ENCODE results near the gene KRTAP5-9.
"Not testable (repeated sequence)": the region's sequence is repeated elsewhere in the genome, so short reads cannot be mapped to it uniquely, and the experiment has no call there.

The KRTAP5-9 gene

DNA sequence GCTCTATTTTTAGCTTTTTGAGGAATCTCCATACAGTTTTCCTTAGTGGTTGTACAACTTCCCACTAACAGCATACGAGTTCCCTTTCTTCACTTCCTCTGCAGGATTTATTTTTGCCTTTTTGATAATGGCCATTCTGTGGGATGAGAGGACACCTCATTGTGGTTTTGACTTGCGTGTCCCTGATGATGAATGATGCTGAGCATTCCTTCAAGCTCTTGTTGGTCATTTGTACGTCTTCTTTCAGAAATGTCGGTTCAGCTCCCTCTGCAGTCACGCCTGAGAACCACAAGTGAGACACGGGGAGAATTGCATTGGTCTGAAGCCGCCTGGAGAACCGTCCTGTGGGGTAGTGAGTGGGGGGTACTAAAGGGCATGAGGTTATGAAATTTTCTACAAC is 15.2 kb downstream of the KRTAP5-9 start:
- no peak for FAIRE-seq

DNA sequence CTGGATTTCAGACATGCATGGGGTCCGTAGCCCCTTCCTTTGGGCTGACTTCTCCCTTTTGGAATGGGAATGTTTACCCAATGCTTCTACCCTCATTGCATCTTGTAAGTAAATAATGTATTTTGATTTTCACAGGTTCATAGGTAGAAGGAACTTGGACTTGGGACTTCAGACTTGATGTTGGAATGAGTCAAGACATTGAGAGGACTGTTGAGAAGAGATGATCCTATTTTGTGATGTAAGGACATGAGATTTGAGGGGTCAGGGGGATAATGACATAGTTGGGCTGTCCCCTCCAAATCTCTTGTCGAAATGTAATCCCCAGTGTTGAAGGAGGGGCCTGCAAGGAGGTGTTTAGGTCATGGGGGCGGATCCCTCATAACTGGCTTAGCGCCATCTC is 16.2 kb downstream of the KRTAP5-9 start:
- no peak for FAIRE-seq

DNA sequence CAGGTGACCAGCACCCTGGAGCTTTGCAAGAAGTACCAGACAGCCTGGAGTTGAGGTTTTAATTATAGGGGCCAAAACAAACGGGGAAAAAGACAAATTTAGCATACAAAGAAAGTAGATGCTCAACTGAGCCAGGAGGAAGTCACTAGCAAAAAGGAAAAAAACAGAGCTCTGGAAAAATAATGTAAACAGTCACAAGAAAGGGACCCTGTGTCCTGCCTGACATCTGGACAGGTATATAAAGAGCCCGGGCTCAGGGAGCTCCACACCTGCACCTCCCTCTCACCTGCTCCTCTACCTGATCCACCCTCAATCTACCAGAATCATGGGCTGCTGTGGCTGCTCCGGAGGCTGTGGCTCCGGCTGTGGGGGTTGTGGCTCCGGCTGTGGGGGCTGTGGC is 17.0 kb downstream of the KRTAP5-9 start, which contains the start of gene KRTAP5-10:
TSS of gene KRTAP5-10 (plus strand) at position 301 of the 400 bp plus-strand sequence. CDS start at position 326, 25 bp downstream.
- no peak for FAIRE-seq

DNA sequence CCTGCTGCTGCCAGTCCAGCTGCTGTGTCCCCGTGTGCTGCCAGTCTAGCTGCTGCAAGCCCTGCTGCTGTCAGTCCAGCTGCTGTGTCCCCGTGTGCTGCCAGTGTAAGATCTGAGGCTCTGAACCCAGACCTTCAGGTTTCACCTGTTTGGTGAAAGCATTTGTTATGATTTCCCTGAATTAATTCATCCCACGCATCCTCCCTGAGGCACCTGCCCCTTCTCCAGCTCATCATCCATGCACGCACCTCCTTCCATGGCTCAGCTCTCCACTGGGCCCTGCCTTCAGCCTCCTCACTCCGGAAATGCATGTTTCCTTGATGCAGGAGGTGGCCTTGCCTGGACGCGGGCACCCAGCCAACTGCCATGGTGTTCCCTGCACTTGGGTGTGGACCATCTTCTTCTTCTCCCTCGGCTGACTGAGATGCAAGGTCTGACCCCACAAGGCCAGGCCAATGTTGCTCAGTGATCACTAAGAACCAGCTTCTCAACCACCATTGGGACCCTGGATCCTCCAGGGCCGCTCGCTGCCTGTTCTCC is 17.9 kb downstream of the KRTAP5-9 start:
- FAIRE-seq = no peak

DNA sequence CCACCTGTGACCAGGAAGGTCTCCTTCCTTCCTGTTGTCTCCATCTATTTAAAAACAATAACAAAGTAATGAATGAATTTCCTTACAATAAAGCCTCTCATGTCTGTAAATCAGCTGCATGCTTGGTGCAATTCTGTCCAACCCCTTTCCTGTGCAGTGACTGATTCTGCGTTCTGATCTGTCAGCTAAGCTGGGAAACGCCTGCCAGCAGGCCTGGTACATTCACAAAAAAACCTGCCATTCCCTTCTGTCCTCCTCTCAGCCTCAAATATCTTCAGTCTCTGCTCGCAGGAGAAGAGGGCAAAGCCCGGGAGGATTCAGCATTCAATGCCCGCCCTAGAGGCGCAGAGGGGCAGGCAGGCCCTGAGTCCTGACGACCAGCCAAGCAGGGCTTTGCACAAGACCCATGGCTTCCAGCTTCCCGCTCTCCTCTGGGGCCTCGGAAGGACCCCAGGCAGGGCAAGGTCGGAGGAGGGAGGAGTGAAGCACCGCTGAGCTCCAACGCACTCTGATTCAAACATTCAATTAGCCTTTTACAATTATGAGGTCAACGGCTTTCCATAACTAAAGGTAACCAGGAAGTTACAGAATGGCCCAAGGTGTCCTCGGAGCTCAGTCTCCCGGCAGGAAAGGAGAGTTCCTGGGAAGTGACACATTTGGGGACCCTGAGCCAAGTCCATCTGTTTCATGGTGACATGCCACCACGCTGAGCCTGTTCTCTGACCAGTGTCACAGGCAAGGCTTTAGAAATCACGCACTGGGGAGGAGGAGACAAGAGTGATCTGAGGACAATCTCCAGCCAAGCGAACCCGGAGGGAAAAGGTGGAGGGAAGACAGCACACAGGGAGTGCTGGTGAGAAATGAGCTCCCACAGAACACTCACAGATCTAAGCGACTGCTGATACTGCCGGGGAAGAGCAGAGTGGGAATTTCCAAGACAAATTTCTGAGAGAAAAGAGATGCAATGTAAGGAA is 18.7 kb downstream of the KRTAP5-9 start:
- FAIRE-seq = not testable (repeated sequence)

DNA sequence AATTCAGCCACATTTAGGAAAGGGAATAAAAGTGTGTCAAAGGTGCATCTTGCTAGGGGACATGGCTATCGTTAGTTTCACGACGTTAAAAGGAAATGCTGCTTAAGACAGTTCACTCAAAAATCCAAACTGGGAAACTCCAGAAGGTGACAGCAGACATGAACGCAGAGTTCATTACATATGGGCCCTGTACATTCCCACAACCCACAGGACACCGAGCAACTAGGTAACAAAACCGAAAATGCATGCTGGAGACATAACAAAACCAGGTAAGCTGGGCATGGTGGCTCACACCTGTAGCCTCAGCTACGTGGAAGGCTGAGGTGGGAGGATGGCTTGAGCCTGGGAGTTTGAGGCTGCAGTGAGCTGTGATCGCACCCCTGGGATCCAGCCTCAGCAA is 19.4 kb downstream of the KRTAP5-9 start:
- FAIRE-seq = not testable (repeated sequence)

DNA sequence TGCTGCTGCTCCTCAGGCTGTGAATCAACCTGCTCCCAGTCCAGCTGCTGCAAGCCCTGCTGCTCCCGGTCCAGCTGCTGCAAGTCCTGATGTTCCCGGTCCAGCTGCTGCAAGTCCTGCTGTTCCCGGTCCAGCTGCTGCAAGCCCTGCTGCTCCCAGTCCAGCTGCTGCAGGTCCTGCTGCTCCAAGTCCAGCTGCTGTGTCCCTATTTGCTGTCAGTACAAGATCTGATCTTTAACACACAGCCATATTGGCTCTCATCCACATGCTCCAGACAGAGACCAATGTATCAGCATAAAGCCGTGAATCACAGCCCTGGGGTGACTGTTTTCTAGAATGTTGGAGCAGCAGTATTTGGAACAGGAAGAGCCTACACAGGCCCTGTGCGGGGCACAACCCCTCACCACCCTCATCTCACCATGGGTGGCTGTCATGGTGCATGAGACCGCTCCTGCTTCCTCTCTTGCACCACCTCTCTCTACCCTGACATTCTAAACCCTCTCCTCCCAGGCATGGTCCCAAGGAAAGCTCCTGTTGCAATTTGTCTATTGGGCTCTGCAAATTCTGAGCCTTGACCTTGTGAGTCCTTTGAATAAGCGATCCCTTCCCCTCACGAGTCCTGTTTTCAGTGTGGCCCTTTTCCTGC is 20.6 kb downstream of the KRTAP5-9 start:
- no peak for FAIRE-seq

DNA sequence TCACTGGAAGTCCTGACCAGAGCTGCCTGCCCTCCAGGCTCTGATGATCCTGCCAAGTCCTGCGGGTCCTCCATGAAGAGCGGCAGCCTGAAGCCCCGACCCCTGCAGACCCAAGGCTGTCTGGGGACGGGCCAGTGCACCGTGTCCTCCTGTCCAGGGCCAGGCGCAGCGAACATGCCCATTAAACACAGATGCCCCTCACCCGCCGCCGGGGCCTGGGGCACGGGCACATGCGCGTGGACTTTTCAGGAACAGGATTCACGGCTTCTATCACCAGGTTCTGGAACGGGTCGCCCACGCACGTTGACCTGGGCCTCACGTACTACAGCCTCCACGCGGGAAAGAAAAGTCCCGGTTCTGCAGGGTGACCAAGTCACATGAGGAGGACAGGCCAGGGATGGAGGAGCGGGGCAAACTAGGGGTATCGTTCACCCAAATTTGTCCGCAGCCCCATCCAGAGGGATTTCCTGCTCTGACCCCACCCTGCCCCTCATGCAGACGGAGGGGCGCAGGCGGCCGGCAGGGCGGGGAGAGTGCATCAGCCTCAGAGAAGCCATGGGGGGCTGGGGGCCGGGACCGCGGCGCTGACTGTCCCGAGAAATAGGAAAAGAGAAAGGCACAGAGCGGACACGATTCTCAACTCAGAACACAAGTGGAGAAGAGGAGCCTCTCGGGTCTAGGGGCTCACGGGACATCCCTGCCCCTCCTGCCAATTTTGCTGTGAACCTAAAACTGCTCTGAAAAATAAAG is 23.1 kb downstream of the KRTAP5-9 start:
- FAIRE-seq = not testable (repeated sequence)

DNA sequence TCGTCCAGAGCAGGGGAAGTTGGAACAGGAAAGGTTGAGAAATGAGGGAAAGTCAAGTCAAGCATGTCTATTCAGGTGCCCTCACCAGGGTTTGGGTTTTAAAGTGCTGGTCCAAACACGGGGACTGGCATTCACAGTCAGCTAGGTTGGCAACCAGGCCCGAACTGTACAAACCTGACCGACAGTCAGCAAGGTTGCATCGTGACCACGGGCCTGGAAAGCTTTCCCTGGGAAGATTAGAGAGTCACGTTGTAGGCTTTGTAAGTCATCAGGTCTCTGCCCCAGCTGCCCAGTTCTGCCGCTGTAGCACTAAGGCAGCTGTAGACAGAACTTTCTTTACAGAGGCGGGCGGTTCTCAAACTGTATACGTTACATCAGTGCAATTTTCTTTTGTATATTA is 24.6 kb downstream of the KRTAP5-9 start:
- no peak for FAIRE-seq

DNA sequence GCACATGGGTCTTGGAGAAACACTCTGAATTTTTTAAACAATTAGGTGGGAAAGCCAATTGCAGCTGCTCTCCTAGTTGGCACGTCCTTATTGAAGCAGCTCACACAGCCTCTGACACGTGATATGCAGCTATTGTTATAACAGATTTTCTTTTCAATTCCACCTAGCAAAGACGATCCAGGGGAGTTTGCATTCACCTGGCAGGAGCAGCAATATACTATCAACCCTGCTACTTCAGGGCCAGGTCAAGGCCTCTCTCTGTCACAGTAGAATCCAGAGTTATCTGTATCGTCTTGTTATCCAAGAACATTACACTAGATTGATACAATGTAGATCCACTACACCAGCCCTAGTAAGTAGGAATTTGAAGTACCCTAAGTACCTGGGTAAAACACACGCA is 26.2 kb downstream of the KRTAP5-9 start:
- FAIRE-seq = no peak

DNA sequence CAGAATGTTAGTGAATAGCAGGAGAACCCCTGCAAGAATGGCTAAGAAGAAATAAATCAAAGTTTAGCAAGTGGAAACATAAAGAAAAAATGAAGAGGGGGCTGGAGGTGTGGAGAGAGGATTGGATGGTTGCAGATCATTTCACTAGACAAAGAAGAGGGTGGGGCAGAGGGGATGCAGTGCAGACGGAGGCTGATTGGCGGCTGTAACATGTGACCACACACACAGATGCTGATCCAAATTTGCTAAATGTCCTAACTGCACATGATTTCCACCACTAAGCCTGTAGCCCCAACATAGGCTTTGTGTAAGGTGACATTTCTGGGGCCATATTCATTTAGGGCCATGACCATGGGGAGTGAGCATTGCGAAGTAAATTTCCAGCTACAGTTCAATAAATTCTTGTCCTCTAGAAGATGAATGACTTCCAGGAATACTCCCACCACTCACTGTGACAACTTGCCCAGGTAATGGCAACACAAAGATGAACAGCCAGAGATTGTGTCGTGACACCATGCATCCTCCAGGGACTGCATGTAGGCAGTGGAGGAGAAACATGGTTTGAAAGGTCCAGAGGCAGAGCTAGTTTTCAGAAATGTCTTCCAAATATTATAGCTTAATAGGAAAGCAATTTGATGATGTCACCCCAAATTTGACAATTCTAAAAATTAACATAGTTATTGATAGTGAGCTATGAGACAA is 27.7 kb downstream of the KRTAP5-9 start:
- no peak for FAIRE-seq

DNA sequence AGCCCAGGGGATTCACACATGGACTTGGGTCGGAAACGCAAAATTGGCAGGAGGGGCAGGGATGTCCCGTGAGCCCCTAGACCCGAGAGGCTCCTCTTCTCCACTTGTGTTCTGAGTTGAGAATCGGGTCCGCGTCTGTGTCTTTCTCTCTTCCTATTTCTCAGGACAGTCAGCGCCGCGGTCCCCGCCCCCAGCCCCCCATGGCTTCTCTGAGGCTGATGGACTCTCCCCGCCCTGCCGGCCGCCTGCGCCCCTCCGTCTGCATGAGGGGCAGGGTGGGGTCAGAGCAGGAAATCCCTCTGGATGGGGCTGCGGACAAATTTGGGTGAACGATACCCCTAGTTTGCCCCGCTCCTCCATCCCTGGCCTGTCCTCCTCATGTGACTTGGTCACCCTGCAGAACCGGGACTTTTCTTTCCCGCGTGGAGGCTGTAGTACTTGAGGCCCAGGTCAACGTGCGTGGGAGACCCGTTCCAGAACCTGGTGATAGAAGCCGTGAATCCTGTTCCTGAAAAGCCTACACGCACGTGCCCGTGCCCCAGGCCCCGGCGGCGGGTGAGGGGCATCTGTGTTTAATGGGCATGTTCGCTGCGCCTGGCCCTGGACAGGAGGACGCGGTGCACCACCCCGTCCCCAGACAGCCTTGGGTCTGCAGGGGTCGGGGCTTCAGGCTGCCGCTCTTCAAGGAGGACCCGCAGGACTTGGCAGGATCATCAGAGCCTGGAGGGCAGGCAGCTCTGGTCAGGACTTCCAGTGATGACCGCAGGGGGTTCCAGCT is 28.7 kb downstream of the KRTAP5-9 start:
- FAIRE-seq = not testable (repeated sequence)

DNA sequence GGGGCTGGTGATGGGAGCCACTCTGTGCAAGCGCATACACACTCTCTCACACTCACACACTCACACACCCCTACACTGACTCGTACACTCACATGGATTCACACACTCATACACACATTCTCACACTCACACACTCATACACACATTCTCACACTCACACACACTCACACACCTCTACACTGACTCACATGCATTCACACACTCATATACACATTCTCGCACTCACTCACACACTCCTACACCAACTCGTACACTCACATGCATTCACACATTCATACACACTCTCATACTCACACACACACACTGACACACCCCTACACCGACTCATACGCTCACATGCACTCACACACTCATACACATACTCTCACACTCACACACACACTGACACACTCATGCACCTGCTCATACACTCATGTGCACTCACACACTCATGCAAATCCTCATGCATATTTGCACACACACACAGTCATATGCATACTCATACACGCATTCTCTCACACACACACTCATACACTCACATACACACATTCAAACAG is 29.3 kb downstream of the KRTAP5-9 start:
- FAIRE-seq = no peak

DNA sequence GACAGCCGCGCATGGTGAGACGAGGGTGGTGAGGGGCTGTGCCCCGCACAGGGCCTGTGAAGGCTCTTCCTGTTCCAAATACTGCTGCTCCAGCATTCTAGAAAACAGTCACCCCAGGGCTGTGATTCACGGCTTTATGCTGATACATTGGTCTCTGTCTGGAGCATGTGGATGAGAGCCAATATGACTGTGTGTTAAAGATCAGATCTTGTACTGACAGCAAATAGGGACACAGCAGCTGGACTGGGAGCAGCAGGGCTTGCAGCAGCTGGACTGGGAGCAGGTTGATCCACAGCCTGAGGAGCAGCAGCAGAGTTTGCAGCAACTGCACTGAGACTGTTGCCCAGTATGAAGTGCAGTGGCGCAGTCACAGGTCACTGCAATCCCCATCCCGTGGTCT is 31.3 kb downstream of the KRTAP5-9 start:
- FAIRE-seq = not testable (repeated sequence)

DNA sequence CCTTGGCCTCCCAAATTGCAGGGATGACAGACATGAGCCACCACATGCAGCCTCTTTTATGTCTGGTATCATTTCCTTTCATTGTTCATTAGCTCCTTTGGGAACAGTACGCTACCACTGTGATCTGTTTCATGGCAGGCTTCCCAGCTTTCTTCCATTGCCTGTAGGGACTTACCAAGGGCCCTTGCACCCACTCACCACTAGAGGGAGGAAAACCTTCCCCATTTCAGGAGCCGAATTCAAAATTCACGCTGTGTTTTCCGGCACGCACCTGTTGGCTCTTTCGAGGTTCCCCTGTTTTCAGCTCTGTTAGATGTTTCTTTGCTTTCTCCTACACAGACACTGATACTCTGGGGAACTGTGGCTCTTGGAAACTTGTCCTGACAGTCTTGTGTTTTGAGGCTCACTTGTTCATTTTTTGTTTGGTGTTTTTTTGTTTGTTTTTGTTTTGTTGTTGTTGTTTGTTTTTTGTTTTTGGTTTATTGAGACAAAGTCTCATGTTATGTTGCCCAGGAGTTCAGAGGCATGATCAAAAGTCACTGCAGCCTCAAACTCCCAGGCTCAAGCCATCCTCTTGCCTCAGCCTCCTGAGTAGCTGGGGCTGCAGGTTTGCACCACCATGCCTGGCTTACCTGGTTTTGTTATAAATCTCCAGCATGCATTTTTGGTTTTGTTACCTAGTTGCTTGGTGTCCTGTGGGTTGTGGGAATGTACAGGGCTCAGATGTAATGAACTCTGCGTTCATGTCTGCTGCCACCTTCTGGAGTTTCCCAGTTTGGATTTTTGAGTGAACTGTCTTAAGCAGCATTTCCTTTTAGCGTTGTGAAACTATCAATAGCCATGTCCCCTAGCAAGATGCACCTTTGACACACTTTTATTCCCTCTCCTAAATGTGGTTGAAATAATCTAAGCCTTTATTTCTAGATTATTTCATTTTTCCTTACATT is 32.1 kb downstream of the KRTAP5-9 start:
- no peak for FAIRE-seq

DNA sequence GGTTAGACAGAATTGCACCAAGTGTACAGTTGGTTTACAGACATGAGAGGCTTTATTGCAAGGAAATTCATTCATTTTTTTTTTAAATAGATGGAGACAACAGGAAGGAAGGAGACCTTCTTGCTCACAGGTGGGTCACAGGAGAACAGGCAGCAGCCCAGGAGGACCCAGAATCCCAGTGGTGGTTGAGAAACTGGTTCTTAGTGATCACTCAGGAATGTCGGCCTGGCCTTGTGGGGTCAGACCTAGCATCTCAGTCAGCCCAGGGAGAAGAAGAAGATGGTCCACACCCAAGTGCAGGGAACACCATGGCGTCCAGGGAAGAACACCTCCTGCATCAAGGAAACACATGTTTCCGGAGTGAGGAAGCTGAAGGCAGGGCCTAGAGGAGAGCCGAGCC is 33.6 kb downstream of the KRTAP5-9 start:
- no peak for FAIRE-seq

DNA sequence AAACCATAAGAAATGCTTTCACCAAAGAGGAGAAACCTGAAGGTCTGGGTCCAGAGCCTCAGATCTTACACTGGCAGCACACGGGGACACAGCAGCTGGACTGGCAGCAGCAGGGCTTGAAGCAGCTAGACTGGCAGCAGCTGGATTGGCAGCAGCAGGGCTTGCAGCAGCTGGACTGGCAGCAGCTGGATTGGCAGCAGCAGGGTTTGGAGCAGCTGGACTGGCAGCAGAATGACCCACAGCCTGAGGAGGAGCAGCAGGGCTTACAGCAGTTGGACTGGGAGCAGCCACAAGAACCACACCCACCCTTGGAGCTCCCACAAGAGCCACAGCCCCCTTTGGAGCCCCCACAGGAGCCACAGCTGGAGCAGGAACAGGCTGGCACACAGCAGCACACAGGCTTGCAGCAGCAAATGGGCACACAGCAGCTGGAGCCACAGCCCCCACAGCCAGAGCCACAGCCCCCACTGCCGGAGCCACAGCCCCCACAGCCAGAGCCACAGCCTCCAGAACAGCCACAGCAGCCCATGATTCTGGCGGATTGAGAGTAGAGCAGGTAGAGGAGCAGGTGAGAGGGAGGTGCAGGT is 34.2 kb downstream of the KRTAP5-9 start, which contains the start of gene KRTAP5-11:
TSS of gene KRTAP5-11 (minus strand) at position 567 of the 587 bp plus-strand sequence. CDS start at position 529, 38 bp downstream.
- FAIRE-seq = no peak

DNA sequence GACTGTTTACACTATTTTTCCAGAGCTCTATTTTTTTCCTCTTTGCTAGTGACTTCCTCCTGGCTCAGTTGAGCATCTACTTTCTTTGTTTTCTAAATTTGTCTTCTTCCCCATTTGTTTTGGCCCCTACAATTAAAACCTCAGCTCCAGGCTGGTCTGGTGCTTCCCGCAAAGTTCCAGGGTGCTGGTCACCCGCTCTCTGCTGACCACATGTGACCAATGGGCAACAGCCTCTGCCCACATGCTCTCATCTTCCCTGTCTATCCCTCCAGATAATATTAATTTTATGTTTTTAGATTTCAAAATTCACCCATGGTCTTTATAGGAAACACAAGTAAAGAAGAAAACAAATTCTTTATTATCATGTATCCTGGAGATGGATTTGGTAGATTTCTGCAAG is 34.7 kb downstream of the KRTAP5-9 start:
- not testable (repeated sequence) for FAIRE-seq

DNA sequence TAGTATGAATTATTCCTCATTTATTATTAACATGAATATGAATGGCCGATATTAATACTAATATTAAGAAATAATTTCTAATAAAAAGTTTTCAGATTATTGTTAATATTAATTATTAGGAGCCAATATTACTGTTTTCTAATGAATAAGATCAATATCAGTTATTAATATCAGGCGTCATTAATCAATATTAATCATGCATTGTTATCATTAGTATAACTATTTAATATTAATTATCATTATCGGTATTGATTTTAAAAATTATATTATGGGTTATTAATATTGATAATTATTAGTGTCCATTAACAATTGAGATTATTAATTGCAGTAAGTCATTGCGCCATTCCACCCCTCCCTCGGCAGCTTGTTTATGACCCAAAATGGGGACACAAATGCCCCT is 37.5 kb downstream of the KRTAP5-9 start:
- not testable (repeated sequence) for FAIRE-seq

All from G401.6 (cell line).